ENCODE data around the gene JAKMIP1.
"Not testable (repeated sequence)": the region's sequence is repeated elsewhere in the genome, so short reads cannot be mapped to it uniquely, and the experiment has no call there.

JAKMIP1 gene

DNA sequence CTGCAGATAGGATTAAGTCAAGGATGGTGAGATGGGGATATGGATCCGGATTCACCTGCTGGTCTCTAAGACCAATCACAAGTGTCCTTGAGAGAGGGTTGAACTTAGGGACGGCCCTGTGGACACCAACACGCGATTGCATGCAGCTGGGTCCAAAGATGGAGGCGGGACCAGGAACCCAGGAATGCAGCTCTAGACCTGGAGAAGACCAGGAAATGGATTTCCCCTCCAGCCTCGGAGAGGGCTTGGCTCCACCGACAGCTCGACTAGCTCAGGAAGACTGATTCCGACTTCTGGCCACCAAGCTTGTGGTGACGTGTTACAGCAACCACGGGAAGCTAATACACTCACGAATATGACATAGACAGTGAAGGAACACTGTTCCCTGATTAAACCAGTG lies 186.8 kb downstream of the JAKMIP1 start:
- no peak for DNase-seq (ENCODE audit: low spot score)

- no peak for DNase-seq (ENCODE audit: low spot score)
These were observed 188.1 kb downstream of the JAKMIP1 start for GRCh38 chr4:6012200-6012599.

GRCh38 chr4:6011686-6012085 lies 188.7 kb downstream of the JAKMIP1 start:
- DNase-seq (ENCODE audit: low spot score): no peak

GRCh38 chr4:6011271-6011671 lies 189.1 kb downstream of the JAKMIP1 start:
- no peak for DNase-seq (ENCODE audit: low spot score)

- no peak for DNase-seq (ENCODE audit: low spot score)
These were observed 189.6 kb downstream of the JAKMIP1 start for GRCh38 chr4:6010789-6011188.

DNA sequence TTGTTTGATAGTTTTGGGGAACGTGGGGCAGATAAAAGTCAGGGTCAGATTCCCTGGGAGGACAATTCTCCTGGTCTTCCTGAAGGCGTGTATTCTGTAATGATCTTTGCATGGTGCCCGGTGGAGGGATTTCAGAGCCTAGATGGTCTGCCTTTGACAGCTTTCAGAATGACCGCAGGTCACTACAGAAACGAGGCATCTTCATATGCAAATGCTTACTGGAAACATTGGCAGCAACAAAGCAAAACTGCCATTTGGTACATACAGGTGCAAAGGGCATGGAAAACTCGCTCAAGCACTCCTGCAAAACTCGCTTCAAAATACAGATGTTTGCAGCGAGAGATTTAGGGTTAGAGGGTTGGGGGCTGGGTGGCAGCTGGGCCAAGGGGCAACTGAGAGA lies 190.9 kb downstream of the JAKMIP1 start:
- DNase-seq (ENCODE audit: low spot score): no peak

DNA sequence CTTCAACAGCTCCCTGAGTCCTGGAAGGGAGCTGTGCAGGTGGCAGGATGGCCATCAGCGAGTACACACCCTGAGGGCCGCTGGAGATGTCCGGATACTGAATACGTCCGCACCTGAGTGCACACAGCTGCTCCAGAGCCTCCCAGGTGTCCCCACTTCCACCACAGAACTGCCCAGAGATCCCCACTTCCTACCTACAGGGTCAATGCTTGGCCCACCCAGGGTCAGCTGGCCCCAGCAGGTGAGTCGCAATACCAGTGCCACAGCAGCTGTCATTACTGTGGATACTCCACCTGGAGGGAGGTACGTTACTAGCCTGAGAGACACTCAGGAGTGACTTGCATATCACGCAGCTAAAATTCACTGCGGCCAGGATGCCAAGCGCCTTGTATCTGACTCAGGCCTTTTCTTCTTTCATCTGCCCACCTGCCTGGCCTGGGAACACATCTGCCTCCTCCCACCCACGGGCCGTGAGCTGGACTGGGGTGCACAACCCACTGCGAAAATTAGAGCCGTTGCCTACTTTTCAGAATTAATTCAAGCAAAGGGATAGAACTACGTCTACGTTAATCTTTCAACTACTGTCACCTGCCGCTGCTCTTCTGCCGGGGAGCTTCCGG lies 191.5 kb downstream of the JAKMIP1 start:
- DNase-seq (ENCODE audit: low spot score): no peak

GRCh38 chr4:6008092-6008551 lies 192.2 kb downstream of the JAKMIP1 start:
- no peak for DNase-seq (ENCODE audit: low spot score)

DNA sequence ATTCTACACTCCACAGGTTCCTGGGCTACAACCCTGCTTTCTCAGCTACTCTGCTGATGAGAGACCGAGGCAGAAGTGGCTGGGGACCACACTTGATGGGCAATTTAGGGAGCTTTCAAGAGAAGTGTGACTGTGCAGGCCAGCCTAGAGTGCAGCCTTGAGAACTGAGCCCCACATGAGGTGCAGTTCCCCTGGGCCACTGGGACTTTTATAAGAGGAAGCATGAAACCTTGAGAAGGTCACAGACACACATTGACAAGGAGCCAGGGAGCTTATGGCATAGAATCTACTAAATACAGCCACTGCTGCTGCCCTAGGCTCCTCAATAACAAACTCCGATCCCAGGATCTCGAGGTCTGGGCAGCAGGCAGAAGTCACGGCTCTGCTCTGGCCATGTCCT lies 195.2 kb downstream of the JAKMIP1 start:
- no peak for DNase-seq (ENCODE audit: low spot score)

GRCh38 chr4:6003485-6003884 lies 196.9 kb downstream of the JAKMIP1 start:
- DNase-seq (ENCODE audit: low spot score): not testable (repeated sequence)

DNA sequence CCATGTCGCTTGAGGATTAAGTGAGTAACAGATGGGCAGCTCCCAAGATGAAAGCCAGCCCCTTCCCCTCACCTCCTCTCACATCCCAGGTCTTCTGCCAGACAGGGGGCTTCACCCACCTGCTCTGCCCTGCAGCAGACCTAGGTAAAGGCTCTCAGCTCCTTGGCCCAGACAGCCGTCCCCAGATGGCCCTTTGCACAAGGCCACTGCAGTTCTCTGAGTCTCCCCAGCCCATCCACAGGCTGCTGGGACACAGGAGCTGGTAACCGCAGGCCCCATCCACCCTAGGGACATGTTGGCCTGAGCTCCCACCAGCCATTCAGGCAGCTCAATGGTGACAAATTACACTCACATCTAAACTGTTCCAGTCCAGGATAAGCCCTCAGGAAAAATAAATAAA lies 197.4 kb downstream of the JAKMIP1 start:
- no peak for DNase-seq (ENCODE audit: low spot score)

GRCh38 chr4:6002492-6002833 lies 197.9 kb downstream of the JAKMIP1 start:
- no peak for DNase-seq (ENCODE audit: low spot score)

DNA sequence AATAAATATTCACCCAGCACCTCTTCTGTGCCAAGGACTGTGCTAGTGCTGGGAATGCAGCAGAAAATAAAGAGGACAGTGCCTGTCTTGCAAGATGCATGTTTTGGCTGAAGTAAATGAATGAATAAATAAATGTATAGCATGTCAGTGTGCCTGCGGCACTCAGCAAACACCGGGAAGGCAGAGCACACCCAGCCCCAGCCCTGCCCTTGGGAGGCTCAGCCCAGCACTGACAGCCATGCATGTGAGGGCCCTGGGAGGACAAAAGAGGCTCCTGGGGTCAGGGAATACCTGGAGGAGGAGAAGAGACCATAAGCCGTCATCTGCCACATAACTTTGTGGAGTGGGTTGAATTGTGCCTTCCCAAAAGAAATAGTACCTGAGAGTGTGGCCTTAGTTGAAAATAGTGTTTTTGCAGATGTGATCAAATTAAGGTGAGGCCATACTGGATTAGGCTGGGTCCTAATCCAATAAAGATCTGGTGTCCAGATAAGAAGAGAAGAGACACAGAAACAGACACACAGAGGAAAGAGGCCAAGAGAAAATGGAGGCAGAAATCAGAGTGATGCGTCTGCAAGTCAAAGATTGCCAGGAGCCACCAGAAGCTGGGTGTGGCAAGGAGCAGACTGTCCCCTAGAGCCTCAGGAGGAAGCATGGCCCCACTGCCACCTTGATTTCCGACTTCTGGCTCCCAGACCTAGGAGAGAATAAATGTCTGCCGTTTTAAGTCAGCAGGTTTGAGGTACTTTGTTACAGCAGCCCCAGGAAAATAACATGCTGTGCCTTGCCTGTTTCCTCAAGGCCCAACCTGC lies 198.5 kb downstream of the JAKMIP1 start:
- DNase-seq (ENCODE audit: low spot score): no peak

- DNase-seq (ENCODE audit: low spot score): no peak
These were observed 200.5 kb downstream of the JAKMIP1 start for GRCh38 chr4:5999830-6000365.

GRCh38 chr4:5999356-5999755 lies 201.0 kb downstream of the JAKMIP1 start:
- no peak for DNase-seq (ENCODE audit: low spot score)

GRCh38 chr4:5998333-5998936 lies 201.9 kb downstream of the JAKMIP1 start:
- DNase-seq (ENCODE audit: low spot score): peak; percentile 77

GRCh38 chr4:5996641-5997040 lies 203.7 kb downstream of the JAKMIP1 start:
- no peak for DNase-seq (ENCODE audit: low spot score)

- no peak for DNase-seq (ENCODE audit: low spot score)
These were observed 204.3 kb downstream of the JAKMIP1 start for GRCh38 chr4:5995901-5996623.

DNA sequence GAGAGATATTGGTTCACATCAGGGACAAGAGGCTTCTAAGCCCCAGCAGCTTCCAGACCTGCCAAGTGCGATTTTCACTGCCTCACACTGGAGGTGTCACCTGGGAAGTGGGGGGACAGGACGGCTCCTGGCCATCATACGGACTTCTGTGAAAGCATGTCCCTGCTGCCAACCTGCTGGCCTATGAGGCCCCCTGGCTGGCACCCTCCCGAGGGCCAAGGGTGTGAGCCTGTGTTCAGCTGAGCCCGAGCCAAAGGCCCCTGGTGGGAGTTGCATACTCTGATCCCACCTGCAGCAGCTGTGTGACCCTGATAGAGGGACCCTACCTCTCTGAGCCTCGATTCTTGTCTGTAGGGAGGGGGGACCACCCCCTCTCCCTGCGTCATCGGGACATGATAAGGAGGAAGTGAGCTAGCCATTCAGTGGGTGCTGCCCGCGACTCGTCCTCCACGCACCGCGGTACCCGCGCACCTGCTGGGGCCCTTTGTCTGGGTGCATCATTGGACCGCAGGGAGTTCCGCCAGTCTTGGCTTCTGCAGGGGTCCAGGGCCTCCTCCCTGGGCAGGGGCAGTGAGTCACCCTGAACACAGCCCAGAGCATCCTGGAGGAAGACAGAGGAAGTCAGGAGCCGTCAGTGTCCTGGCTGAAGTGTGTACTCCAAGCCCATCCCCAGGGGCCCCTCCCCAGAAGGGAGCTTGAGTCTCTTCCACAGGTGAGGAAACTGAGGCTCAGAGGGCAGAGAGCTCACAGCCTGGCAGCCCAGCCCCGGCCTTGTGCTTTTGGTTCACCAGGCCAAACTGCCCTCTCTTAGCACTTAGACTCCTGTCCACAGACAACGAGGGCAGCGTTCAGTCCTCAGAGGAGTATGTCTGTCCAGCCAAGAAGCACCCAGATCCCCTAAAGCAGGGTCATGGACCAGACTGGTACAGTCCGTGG lies 206.2 kb downstream of the JAKMIP1 start:
- no peak for DNase-seq (ENCODE audit: low spot score)

- DNase-seq (ENCODE audit: low spot score): not testable (repeated sequence)
These were observed 207.0 kb downstream of the JAKMIP1 start for GRCh38 chr4:5993346-5993745.

DNA sequence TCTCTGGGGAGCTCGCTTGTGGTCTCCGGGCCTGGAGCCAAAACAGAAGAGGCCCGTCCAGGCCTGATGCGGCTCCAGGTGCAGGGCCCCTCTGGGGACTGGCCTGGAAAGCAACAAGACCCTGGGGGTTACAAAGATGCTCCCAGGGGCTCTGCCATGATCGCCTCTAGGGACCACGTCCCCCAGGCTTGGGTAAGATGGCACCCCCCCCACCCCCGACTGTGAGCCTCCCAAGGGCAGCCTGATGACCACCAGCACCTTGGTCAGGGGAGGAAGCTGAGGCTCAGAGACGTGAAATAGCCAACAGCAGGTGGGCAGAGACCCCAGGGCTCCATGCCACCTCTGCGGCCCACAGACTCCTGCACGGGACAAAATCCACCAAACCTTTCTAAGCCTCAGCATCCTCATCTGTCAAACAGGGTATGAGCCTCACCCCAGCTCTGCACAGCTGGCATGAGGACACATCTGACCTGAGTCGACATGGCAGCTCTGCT lies 207.5 kb downstream of the JAKMIP1 start:
- DNase-seq (ENCODE audit: low spot score): no peak

All from AG08396 (cell line).